ELF-1 (cell line): ENCODE data around the gene PPP2CA.
"Not testable (repeated sequence)": the region's sequence is repeated elsewhere in the genome, so short reads cannot be mapped to it uniquely, and the experiment has no call there.

Experiments
- DNase-seq: peaks from one replicate; pipeline ENCODE4 v3.0.0-alpha.2; 2016; ENCODE audit warnings: low read depth, low spot score

PPP2CA gene

DNA sequence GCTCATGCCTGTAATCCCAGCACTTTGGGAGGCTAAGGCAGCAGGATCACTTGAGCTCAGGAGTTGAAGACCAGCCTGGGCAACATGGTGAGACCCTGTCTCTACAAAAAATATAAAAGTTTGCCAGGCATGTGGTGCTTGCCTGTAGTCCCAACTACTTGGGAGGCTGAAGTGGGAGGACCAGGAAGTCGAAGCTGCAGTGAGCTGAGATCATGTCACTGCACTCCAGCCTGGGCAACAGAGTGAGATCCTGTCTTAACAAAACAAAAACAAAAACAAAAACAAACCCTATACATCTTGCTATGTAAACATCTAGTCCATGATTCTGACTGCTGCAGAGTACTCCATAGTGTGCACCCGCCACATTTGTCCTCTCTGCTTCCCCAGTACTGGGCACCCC, 19.8 kb upstream of the PPP2CA start:
- DNase-seq, result no peak

- peak; percentile 46 for DNase-seq
Observed at GRCh38 chr5:134245101-134245604, 19.3 kb upstream of the PPP2CA start.

GRCh38 chr5:134242146-134242545, 16.3 kb upstream of the PPP2CA start:
- DNase-seq, result peak; percentile 20

DNA sequence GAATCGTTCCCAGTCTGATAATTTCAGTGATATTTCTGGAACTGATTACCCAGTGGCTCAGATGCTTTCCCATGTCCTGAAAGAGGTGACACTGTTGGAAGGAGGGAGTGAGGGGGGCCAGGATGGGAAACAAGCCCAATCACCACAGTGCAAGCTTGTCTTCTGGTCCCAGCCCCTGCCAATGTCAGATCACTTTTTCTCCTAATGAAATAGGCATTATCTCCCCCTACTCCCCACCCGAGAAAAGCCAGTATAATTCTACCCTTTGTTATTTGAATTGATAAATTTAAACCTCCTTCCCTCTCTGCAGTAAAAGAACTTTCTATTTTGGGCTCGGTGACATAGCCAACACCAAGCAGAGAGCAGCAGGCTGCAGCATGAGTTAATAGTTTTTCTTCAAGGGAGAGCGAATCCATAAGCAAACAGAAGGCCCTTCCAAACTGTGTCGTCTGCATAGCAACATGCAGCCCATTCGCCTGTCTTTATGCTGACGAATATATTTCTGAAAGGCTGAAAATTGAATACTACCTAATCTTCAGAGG, 14.6 kb upstream of the PPP2CA start:
- no peak for DNase-seq

DNA sequence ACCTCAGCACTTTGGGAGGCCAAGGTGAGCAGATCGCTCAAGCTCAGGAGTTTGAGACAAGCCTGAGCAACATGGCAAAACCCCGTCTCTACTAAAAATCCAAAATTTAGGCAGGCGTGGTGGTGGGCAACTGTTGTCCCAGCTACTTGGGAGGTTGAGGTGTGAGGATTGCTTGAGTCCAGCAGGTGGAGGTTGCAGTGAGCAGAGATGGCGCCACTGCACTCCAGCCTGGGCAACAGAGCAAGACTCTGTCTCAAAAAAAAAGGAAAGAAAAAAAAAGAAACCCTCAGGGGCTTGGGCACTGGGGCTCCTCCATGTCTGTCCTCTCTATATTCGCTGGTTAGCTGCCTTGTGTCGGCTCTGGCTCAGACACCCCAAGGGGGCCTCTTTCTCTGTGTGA, 10.9 kb upstream of the PPP2CA start:
- no peak for DNase-seq

DNA sequence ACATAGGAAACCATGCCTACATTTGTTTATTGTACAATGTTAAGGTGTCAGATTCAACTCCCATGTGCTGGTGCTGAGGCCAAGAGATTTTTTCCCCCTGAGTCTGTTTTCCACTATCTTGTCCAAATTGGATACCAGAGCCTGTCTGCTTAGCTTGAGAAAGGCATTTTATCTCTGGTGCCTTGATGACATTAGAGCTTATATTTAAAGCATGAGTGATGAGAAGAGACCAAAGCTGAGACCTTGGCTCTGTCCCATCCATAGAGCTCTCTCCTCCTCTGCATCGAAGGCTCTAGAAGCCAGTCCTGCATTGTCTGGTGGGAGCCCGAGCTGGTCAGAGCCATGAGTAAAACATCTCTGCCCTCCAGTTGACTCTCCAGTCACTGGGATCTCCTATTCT, 10.4 kb upstream of the PPP2CA start:
- DNase-seq, result no peak

DNA sequence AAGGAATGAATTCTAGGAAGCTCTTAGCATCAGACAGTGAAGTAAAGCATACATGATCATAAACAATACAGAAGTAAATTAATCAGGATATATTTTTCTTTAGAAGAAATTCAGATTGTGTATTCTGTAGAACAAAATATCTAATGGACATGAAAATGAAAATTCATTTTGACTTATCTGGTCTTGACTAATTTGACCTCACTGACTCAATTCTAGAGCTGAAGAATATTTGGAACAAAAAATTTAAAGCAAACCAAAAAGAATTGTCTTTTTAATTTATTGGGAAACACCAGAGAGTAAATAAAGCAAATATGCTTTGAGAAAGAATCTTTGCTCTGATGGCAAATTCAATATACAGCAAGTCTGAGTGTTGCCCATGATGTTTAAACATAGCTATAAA, 2.8 kb upstream of the PPP2CA start:
- no peak for DNase-seq

DNA sequence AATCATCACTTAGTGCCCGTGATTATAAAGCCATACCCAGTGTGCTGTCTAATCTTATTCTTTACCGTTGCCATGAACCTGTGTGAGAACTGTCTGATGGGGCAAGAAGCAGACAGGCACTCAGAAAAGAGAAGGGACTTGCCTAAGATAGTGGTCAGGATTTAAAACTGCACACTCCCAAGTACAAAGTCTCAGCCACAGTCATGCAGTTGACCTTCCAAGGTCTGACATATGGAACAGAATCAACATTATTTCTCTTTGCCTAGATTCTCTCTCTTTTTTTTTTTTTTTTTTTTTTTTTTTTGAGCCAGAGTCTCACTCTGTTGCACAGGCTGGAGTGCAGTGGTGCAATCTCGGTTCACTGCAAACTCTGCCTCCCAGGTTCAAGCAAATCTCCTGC, 1.9 kb upstream of the PPP2CA start:
- no peak for DNase-seq

GRCh38 chr5:134227259-134227658, 1.4 kb upstream of the PPP2CA start:
- peak; percentile 74 for DNase-seq

GRCh38 chr5:134226441-134227192, 744 bp upstream of the PPP2CA start:
- DNase-seq, result no peak

DNA sequence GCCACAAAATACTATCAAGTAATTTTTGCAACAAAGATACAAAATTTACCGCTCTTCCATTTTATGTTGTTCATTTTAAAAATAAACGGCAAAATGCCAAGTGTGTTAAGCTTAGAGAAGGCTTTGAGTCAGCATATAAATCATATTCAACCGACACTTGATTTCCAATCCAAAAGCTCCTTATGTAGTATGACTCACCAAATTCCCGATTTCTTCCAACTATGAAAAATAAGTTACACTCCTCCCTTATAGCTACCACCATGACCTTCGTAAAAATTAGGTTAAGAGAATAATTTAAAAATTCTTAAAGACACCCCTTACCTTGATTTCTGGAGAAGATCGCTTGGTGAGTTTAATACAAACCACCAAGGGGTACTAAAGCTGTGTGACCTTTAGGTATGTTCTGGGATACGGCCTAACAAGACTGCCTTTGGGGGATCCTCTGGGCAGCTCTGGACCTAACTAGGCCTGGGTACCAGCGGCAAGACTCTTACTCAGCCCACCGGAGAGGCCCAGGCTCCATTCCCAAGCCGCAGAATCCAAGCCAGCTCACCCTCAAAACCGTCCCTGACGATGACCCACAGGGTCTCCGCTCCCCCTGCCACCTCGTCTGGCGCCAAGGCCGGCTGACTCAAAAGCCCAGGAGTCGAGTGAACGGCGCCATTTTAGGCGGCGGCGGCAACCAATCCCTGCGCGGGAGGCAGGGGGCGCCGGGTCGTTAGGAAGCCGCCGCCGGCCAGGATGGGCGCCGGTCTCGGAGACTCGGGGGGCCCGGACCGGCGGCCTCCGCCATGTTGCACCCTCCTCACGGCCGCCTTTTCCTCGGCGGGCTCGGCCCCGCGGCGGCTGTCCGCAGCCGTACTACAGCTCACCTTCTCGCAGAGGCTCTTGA, 739 bp downstream of the PPP2CA start:
- DNase-seq, result peak; percentile 85

GRCh38 chr5:134223406-134224248, 2.2 kb downstream of the PPP2CA start:
- DNase-seq, result no peak

DNA sequence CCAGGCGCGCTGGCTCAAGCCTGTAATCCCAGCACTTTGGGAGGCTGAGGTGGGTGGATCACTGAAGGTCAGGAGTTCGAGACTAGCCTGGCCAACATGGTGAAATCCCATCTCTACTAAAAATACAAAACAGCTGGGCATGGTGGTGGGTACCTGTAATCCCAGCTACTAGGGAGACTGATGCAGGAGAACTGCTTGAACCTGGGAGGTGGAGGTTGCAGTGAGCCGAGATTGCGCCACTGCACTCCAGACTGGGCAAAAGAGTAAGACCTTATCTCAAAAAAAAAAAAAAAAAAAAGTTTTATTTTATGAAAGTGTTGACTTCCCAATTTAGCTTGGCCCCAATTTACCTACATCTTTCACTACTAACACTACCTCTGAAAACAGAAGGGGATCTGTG, 4.2 kb downstream of the PPP2CA start:
- not testable (repeated sequence) for DNase-seq

- DNase-seq, result no peak
Observed at GRCh38 chr5:134215757-134216156, 10.1 kb downstream of the PPP2CA start.

GRCh38 chr5:134211263-134212031, 14.4 kb downstream of the PPP2CA start:
- DNase-seq, result not testable (repeated sequence)

DNA sequence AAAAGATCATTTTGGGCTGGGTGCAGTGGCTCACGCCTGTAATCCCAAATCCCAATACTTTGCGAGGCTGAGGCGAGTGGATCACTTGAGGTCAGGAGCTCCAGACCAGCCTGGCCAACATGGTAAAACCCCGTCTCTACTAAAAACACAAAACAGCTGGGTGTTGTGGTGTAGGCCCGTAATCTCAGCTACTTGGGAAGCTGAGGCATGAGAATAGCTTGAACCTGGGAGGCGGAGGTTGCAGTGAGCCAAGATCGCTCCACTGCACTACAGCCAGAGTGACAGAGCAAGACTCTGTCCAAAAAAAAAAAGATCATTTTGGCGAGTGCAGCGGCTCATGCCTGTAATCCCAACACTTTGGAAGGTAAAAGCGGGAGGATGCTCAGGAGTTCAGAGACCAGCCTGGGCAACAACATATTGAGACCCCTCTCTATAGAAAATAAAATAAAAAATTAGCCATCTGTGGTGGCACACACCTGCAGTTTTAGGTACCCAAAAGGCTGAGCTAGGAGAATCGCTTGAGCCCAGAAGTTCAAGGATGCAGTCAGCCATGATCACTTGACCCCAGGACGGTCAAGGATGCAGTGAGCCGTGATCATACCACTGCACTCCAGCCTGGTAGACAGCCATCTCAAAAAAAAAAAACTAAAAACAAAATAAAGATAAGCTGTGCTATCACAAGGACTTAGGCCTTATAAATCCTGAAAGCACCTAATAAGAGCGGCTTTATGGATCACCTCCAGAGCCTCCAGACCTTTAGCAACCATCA, 16.2 kb downstream of the PPP2CA start:
- DNase-seq, result no peak

GRCh38 chr5:134207696-134208095, 18.2 kb downstream of the PPP2CA start:
- no peak for DNase-seq

- no peak for DNase-seq
Observed at GRCh38 chr5:134206627-134207160, 19.2 kb downstream of the PPP2CA start.

GRCh38 chr5:134204575-134204974, 21.3 kb downstream of the PPP2CA start:
- DNase-seq, result no peak

GRCh38 chr5:134203630-134204029, 22.2 kb downstream of the PPP2CA start:
- DNase-seq, result no peak
